ENCODE measurements around the gene NAP1L4. TPM values are rescaled to one million over a fixed set of nuclear protein-coding genes. Genes with fewer than 3 reads are reported as not detected.

Gene NAP1L4
- total and polyA plus RNA-seq, 2 donors (not counting 1 experiment from before 2014, with no cell fraction given), result 62.1 to 133 TPM

DNA sequence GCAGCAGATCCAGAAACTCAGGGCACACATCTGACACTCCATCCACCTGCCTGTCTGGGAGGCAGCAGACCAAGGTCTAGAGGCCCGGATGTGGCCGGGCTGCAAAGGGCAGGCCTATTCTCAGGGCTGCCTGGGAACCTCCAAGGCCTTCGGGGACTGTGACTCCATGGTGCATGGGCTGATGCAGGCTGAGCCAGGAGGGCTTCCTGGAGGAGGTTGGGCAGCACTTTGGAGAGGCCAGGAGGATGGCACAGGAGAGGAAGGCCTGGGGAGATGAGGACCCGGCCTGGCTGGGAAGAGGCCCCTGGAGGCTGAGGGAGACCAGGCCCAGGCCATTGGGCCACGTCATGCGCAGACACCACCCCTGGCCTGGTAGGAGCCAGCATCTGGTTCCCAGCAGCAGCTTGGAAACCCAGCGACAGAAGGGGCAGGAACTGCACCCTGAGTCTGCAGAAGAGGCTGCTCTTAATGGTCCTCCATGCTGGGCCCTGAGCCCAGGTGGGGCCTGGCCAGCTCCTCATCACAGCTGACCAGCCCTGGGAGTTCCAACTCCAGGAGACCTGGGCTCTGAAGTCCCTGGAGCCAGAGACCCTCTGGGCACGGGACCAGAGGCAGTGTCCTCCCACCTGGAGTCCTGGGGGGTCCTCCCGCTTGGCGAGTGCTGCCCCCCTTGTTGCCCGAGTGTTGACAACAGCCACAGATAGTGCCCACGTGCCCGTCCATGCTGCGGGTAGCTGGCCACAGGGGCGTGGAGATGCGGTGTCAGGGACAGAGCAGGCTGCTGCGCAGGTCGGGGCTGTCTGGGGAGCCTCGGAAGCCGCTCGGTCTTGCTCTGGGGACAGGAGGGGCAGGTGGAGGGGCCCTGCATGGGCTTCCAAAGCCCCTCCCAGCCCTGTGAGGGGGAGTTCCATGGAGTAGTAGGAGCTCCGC lies 68.4 kb downstream of the NAP1L4 start:
- H4K20me1 ChIP-seq (ENCODE audit: control insufficient read depth, insufficient read depth, low read length, poor library complexity, severe bottlenecking), result no peaks in the 10 kb centered on the region
- no peak overlapping the region for H3K4me3 Mint-ChIP-seq
- no peak overlapping the region for H3K27ac ChIP-seq (ENCODE audit: low read length in 2 of 2)
- DNase-seq (no peak), ATAC-seq (ENCODE audit: low read depth) (no peak)
- no peaks in the 10 kb centered on the region for H3K36me3 ChIP-seq (replicated peaks in 1 of 2; ENCODE audit: control extremely low read depth in 1 of 2, control insufficient read depth in 1 of 2, extremely low read depth in 1 of 2, insufficient read depth in 2 of 2, low read length in 1 of 2)
- POLR2A ChIA-PET, result no interaction called here
- CTCF ChIA-PET, result no interaction called here
- no peaks in the 10 kb centered on the region for H3K9me3 Mint-ChIP-seq (ENCODE audit: insufficient read depth)
- H3K9me3 ChIP-seq (ENCODE audit: control extremely low read depth in 1 of 3, control insufficient read depth in 2 of 3, insufficient read depth in 1 of 3, low read length in 2 of 3), result no peaks in the 10 kb centered on the region
- H3K4me1 Mint-ChIP-seq, result peaks cover 7% of the 10 kb centered on the region
- H3K4me3 ChIP-seq (ENCODE audit: control extremely low read depth in 1 of 5, extremely low read depth in 1 of 5, insufficient read depth in 1 of 5, low read depth in 2 of 5, low read length in 4 of 5), result no peak overlapping the region
- WGBS (ENCODE audit: insufficient coverage), result 94% methylated on average over 22 of the region's 22 CpGs
- TF ChIP-seq, protein P1, sequence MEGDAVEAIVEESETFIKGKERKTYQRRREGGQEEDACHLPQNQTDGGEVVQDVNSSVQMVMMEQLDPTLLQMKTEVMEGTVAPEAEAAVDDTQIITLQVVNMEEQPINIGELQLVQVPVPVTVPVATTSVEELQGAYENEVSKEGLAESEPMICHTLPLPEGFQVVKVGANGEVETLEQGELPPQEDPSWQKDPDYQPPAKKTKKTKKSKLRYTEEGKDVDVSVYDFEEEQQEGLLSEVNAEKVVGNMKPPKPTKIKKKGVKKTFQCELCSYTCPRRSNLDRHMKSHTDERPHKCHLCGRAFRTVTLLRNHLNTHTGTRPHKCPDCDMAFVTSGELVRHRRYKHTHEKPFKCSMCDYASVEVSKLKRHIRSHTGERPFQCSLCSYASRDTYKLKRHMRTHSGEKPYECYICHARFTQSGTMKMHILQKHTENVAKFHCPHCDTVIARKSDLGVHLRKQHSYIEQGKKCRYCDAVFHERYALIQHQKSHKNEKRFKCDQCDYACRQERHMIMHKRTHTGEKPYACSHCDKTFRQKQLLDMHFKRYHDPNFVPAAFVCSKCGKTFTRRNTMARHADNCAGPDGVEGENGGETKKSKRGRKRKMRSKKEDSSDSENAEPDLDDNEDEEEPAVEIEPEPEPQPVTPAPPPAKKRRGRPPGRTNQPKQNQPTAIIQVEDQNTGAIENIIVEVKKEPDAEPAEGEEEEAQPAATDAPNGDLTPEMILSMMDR (IDR thresholded peaks at IDR 0.05), result no peak
- TF ChIP-seq EZH2 (IDR thresholded peaks at IDR 0.05; ENCODE audit: borderline replicate concordance, insufficient read depth, low read depth, low read length, poor library complexity, severe bottlenecking), result no peak
- peaks cover 17% of the 10 kb centered on the region for H3K27me3 Mint-ChIP-seq
- H3K4me2 ChIP-seq (replicated peaks; ENCODE audit: low read depth, low read length, poor library complexity, severe bottlenecking), result no peak overlapping the region
- no peak overlapping the region for H2AFZ ChIP-seq (ENCODE audit: insufficient read depth, low read depth, low read length, poor library complexity, severe bottlenecking)
- H3K27me3 ChIP-seq (replicated peaks in 1 of 4; ENCODE audit: control extremely low read depth in 1 of 4, control insufficient read depth in 3 of 4, insufficient read depth in 4 of 4, low read length in 3 of 4), result peaks cover 0 to 23% (median 6%) of the 10 kb centered on the region in 4 experiments
- H3K4me1 ChIP-seq (ENCODE audit: control insufficient read depth in 2 of 2, insufficient read depth in 2 of 2, low read length in 2 of 2), result peaks cover 9 to 10% of the 10 kb centered on the region in 2 donors
- no peak overlapping the region for H3K27ac Mint-ChIP-seq
- H3K9ac ChIP-seq (ENCODE audit: low read length), result no peak overlapping the region
- intact Hi-C loops (cut with micrococcal nuclease), result no loop called here
- H3K79me2 ChIP-seq (ENCODE audit: control insufficient read depth, insufficient read depth, low read length), result no peaks in the 10 kb centered on the region

GRCh38 chr11:2922655-2923054 lies 69.5 kb downstream of the NAP1L4 start:
- H4K20me1 ChIP-seq (ENCODE audit: control insufficient read depth, insufficient read depth, low read length, poor library complexity, severe bottlenecking), result no peaks in the 10 kb centered on the region
- Mint-ChIP-seq H3K4me1 (no peaks in the 10 kb centered on the region), H3K27me3 (peaks cover 9% of the 10 kb centered on the region), H3K9me3 (ENCODE audit: insufficient read depth) (no peaks in the 10 kb centered on the region), H3K27ac (no peak overlapping the region), H3K4me3 (no peak overlapping the region)
- peaks cover 0 to 13% (median 2%) of the 10 kb centered on the region in 4 experiments for H3K27me3 ChIP-seq (replicated peaks in 1 of 4; ENCODE audit: control extremely low read depth in 1 of 4, control insufficient read depth in 3 of 4, insufficient read depth in 4 of 4, low read length in 3 of 4)
- no peak for ATAC-seq (ENCODE audit: low read depth)
- intact Hi-C loops (cut with micrococcal nuclease), result no loop called here
- no peaks in the 10 kb centered on the region for H3K36me3 ChIP-seq (replicated peaks in 1 of 2; ENCODE audit: control extremely low read depth in 1 of 2, control insufficient read depth in 1 of 2, extremely low read depth in 1 of 2, insufficient read depth in 2 of 2, low read length in 1 of 2)
- no peak overlapping the region for H3K4me2 ChIP-seq (replicated peaks; ENCODE audit: low read depth, low read length, poor library complexity, severe bottlenecking)
- no peaks in the 10 kb centered on the region for H3K79me2 ChIP-seq (ENCODE audit: control insufficient read depth, insufficient read depth, low read length)
- H3K27ac ChIP-seq (ENCODE audit: low read length in 2 of 2), result no peak overlapping the region
- no peaks in the 10 kb centered on the region for H3K4me1 ChIP-seq (ENCODE audit: control insufficient read depth in 2 of 2, insufficient read depth in 2 of 2, low read length in 2 of 2)
- 77% methylated on average over 2 of the region's 3 CpGs for WGBS (ENCODE audit: insufficient coverage)
- no peak overlapping the region for H3K4me3 ChIP-seq (ENCODE audit: control extremely low read depth in 1 of 5, extremely low read depth in 1 of 5, insufficient read depth in 1 of 5, low read depth in 2 of 5, low read length in 4 of 5)
- H3K9ac ChIP-seq (ENCODE audit: low read length), result no peak overlapping the region
- H3K9me3 ChIP-seq (ENCODE audit: control extremely low read depth in 1 of 3, control insufficient read depth in 2 of 3, insufficient read depth in 1 of 3, low read length in 2 of 3), result no peaks in the 10 kb centered on the region
- no peak overlapping the region for H2AFZ ChIP-seq (ENCODE audit: insufficient read depth, low read depth, low read length, poor library complexity, severe bottlenecking)
- no peak for TF ChIP-seq EZH2 (IDR thresholded peaks at IDR 0.05; ENCODE audit: borderline replicate concordance, insufficient read depth, low read depth, low read length, poor library complexity, severe bottlenecking)
- TF ChIP-seq, protein P1 (IDR thresholded peaks at IDR 0.05), result no peak
- ChIA-PET POLR2A (no interaction called here), CTCF (no interaction called here)
- DNase-seq, result no peak

All from B cell (primary cell).